ENCODE measurements around the gene SMARCA2. TPM values are rescaled to one million over a fixed set of nuclear protein-coding genes. Genes with fewer than 3 reads are reported as not detected.

The SMARCA2 gene
- total RNA-seq, 1 experiment from 2014 or later = 34.5 TPM

- in situ Hi-C loops (cut with HindIII; ENCODE audit: low pct_unique_long_range_greater_than_20kb, low sequenced_read_pairs) = no loop called here
- no peak for DNase-seq (ENCODE audit: low read depth, low spot score)
Observed at GRCh38 chr9:2027543-2028160, 12.5 kb downstream of the SMARCA2 start.

GRCh38 chr9:2028888-2029287 lies 13.7 kb downstream of the SMARCA2 start:
- no peak for DNase-seq (ENCODE audit: low read depth, low spot score)
- in situ Hi-C loops (cut with HindIII; ENCODE audit: low pct_unique_long_range_greater_than_20kb, low sequenced_read_pairs) = no loop called here

GRCh38 chr9:2029666-2030170 lies 14.6 kb downstream of the SMARCA2 start:
- in situ Hi-C loops (cut with HindIII; ENCODE audit: low pct_unique_long_range_greater_than_20kb, low sequenced_read_pairs) = no loop called here
- no peak for DNase-seq (ENCODE audit: low read depth, low spot score)

- in situ Hi-C loops (cut with HindIII; ENCODE audit: low pct_unique_long_range_greater_than_20kb, low sequenced_read_pairs) = no loop called here
Observed at GRCh38 chr9:2032234-2032633, 17.1 kb downstream of the SMARCA2 start.

GRCh38 chr9:2036844-2037243 lies 21.7 kb downstream of the SMARCA2 start:
- in situ Hi-C loops (cut with HindIII; ENCODE audit: low pct_unique_long_range_greater_than_20kb, low sequenced_read_pairs) = no loop called here
- no peak for DNase-seq (ENCODE audit: low read depth, low spot score)

More at GRCh38 chr9:2032234-2032633, 17.1 kb downstream of the SMARCA2 start:
- no peak for DNase-seq (ENCODE audit: low read depth, low spot score)

- in situ Hi-C loops (cut with HindIII; ENCODE audit: low pct_unique_long_range_greater_than_20kb, low sequenced_read_pairs) = no loop called here
Observed at GRCh38 chr9:2039294-2040180, 24.4 kb downstream of the SMARCA2 start.

GRCh38 chr9:2040828-2041227 lies 25.7 kb downstream of the SMARCA2 start:
- in situ Hi-C loops (cut with HindIII; ENCODE audit: low pct_unique_long_range_greater_than_20kb, low sequenced_read_pairs) = no loop called here
- no peak for DNase-seq (ENCODE audit: low read depth, low spot score)

More at GRCh38 chr9:2039294-2040180, 24.4 kb downstream of the SMARCA2 start:
- no peak for DNase-seq (ENCODE audit: low read depth, low spot score)

GRCh38 chr9:2041736-2042135 lies 26.6 kb downstream of the SMARCA2 start:
- in situ Hi-C loops (cut with HindIII; ENCODE audit: low pct_unique_long_range_greater_than_20kb, low sequenced_read_pairs) = no loop called here

GRCh38 chr9:2043243-2043642 lies 28.1 kb downstream of the SMARCA2 start:
- DNase-seq (ENCODE audit: low read depth, low spot score) = no peak
- in situ Hi-C loops (cut with HindIII; ENCODE audit: low pct_unique_long_range_greater_than_20kb, low sequenced_read_pairs) = no loop called here

More at GRCh38 chr9:2041736-2042135, 26.6 kb downstream of the SMARCA2 start:
- DNase-seq (ENCODE audit: low read depth, low spot score) = no peak

GRCh38 chr9:2043881-2044462 lies 28.8 kb downstream of the SMARCA2 start:
- in situ Hi-C loops (cut with HindIII; ENCODE audit: low pct_unique_long_range_greater_than_20kb, low sequenced_read_pairs) = no loop called here
- DNase-seq (ENCODE audit: low read depth, low spot score) = no peak

- no peak for DNase-seq (ENCODE audit: low read depth, low spot score)
- in situ Hi-C loops (cut with HindIII; ENCODE audit: low pct_unique_long_range_greater_than_20kb, low sequenced_read_pairs) = no loop called here
Observed at GRCh38 chr9:2047144-2047671, 32.1 kb downstream of the SMARCA2 start.

- in situ Hi-C loops (cut with HindIII; ENCODE audit: low pct_unique_long_range_greater_than_20kb, low sequenced_read_pairs) = no loop called here
- DNase-seq (ENCODE audit: low read depth, low spot score) = no peak
Observed at GRCh38 chr9:2047916-2048315, 32.8 kb downstream of the SMARCA2 start.

GRCh38 chr9:2050236-2050635 lies 35.1 kb downstream of the SMARCA2 start:
- in situ Hi-C loops (cut with HindIII; ENCODE audit: low pct_unique_long_range_greater_than_20kb, low sequenced_read_pairs) = no loop called here
- no peak for DNase-seq (ENCODE audit: low read depth, low spot score)

GRCh38 chr9:2053883-2054845 lies 39.0 kb downstream of the SMARCA2 start:
- no peak for DNase-seq (ENCODE audit: low read depth, low spot score)
- in situ Hi-C loops (cut with HindIII; ENCODE audit: low pct_unique_long_range_greater_than_20kb, low sequenced_read_pairs) = no loop called here

- no peak for DNase-seq (ENCODE audit: low read depth, low spot score)
- in situ Hi-C loops (cut with HindIII; ENCODE audit: low pct_unique_long_range_greater_than_20kb, low sequenced_read_pairs) = no loop called here
Observed at GRCh38 chr9:2055203-2055658, 40.1 kb downstream of the SMARCA2 start.

- in situ Hi-C loops (cut with HindIII; ENCODE audit: low pct_unique_long_range_greater_than_20kb, low sequenced_read_pairs) = no loop called here
Observed at GRCh38 chr9:2059274-2059929, 44.3 kb downstream of the SMARCA2 start.

GRCh38 chr9:2060424-2060823 lies 45.3 kb downstream of the SMARCA2 start:
- DNase-seq (ENCODE audit: low read depth, low spot score) = no peak
- in situ Hi-C loops (cut with HindIII; ENCODE audit: low pct_unique_long_range_greater_than_20kb, low sequenced_read_pairs) = no loop called here

More at GRCh38 chr9:2059274-2059929, 44.3 kb downstream of the SMARCA2 start:
- no peak for DNase-seq (ENCODE audit: low read depth, low spot score)

Data from SK-MEL-5 (cell line).